NCI-H460 (cell line): ENCODE data around the gene GGTLC1. TPM values are rescaled to one million over a fixed set of nuclear protein-coding genes. Genes with fewer than 3 reads are reported as not detected.
"Not testable (repeated sequence)": the region's sequence is repeated elsewhere in the genome, so short reads cannot be mapped to it uniquely, and the experiment has no call there.

ENCODE experiments used
- DNase-seq: peaks from one replicate; pipeline ENCODE4 v3.0.0-alpha.2; 2016; ENCODE audit warnings: low read depth; ENCODE audit errors: extremely low read depth
- total RNA-seq: library from RNA; depleted of rRNA; stranded (reverse); fragments of >200 nt; shearing (Covaris generic); gene quantifications from 2 replicates; pipeline ENCODE4 v1.2.3, GENCODE V29; 2014

GGTLC1 gene
- total RNA-seq, 1 experiment from 2014 or later = not detected

- DNase-seq = not testable (repeated sequence)
These were observed 6.7 kb upstream of the GGTLC1 start for GRCh38 chr20:23995291-23995690.

GRCh38 chr20:23994001-23994633, 5.5 kb upstream of the GGTLC1 start:
- not testable (repeated sequence) for DNase-seq

GRCh38 chr20:23993440-23993839, 4.9 kb upstream of the GGTLC1 start:
- DNase-seq = not testable (repeated sequence)

GRCh38 chr20:23990296-23990695, 1.7 kb upstream of the GGTLC1 start:
- not testable (repeated sequence) for DNase-seq

- not testable (repeated sequence) for DNase-seq
These were observed 387 bp upstream of the GGTLC1 start for GRCh38 chr20:23988966-23989365.

- DNase-seq = not testable (repeated sequence)
These were observed 1.9 kb downstream of the GGTLC1 start for GRCh38 chr20:23986716-23987115.

- not testable (repeated sequence) for DNase-seq
These were observed 2.3 kb downstream of the GGTLC1 start for GRCh38 chr20:23986310-23986709.

GRCh38 chr20:23985790-23986225, 2.8 kb downstream of the GGTLC1 start:
- DNase-seq = not testable (repeated sequence)

GRCh38 chr20:23985066-23985789, 3.4 kb downstream of the GGTLC1 start:
- DNase-seq = not testable (repeated sequence)

- not testable (repeated sequence) for DNase-seq
These were observed 4.0 kb downstream of the GGTLC1 start for GRCh38 chr20:23984476-23985023.

- not testable (repeated sequence) for DNase-seq
These were observed 6.2 kb downstream of the GGTLC1 start for GRCh38 chr20:23982112-23983018.

- DNase-seq = not testable (repeated sequence)
These were observed 7.1 kb downstream of the GGTLC1 start for GRCh38 chr20:23981526-23981925.

- not testable (repeated sequence) for DNase-seq
These were observed 7.6 kb downstream of the GGTLC1 start for GRCh38 chr20:23981014-23981413.

- not testable (repeated sequence) for DNase-seq
These were observed 8.4 kb downstream of the GGTLC1 start for GRCh38 chr20:23979899-23980811.

- not testable (repeated sequence) for DNase-seq
These were observed 9.2 kb downstream of the GGTLC1 start for GRCh38 chr20:23979380-23979779.

GRCh38 chr20:23978457-23978856, 10.1 kb downstream of the GGTLC1 start:
- DNase-seq = not testable (repeated sequence)

- DNase-seq = no peak
These were observed 13.6 kb downstream of the GGTLC1 start for GRCh38 chr20:23974966-23975365.

GRCh38 chr20:23971310-23971709, 17.3 kb downstream of the GGTLC1 start:
- no peak for DNase-seq

GRCh38 chr20:23970049-23970448, 18.5 kb downstream of the GGTLC1 start:
- DNase-seq = no peak

- no peak for DNase-seq
These were observed 21.0 kb downstream of the GGTLC1 start for GRCh38 chr20:23967616-23967979.
